ENCODE measurements around the gene TCF4.

DNA sequence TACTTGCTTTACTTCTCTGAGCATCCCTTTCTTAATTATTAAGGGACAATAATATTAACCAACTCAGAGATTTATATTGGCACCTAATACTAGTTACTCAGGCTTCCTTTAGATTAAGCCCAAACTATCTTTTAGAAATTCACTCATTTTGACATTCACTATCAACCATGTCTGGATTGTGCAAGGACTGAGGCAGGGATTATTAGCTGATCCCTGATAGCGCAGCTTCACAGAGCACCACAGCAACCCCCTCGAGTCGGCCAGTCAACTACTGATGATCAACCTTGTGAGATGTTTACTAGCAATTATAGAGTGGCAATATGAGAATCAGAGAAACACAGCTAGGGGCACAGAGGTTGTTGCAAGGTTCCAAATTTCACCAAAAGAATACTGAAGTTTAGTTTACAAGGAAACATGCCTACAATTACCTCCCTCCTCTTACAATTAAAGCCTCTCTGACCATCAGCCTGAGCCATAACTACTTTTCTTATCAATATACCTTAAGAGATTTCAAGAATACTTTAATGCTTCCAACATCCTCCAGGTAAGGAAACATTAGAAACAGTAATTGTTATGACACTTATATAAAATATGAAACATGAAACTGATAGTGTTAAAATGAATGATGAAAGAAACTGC, 191.6 kb downstream of the TCF4 start:
- TF ChIP-seq, protein P1, sequence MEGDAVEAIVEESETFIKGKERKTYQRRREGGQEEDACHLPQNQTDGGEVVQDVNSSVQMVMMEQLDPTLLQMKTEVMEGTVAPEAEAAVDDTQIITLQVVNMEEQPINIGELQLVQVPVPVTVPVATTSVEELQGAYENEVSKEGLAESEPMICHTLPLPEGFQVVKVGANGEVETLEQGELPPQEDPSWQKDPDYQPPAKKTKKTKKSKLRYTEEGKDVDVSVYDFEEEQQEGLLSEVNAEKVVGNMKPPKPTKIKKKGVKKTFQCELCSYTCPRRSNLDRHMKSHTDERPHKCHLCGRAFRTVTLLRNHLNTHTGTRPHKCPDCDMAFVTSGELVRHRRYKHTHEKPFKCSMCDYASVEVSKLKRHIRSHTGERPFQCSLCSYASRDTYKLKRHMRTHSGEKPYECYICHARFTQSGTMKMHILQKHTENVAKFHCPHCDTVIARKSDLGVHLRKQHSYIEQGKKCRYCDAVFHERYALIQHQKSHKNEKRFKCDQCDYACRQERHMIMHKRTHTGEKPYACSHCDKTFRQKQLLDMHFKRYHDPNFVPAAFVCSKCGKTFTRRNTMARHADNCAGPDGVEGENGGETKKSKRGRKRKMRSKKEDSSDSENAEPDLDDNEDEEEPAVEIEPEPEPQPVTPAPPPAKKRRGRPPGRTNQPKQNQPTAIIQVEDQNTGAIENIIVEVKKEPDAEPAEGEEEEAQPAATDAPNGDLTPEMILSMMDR (IDR thresholded peaks at IDR 0.05 in 8 of 11, conservative IDR thresholded peaks at IDR 0.05 in 3 of 11), result no peak
- TF ChIP-seq POLR2A (IDR thresholded peaks at IDR 0.05) (no peak), POLR2AphosphoS5 (IDR thresholded peaks at IDR 0.05) (no peak)

Data from spleen (tissue), 7 donors.